ENCODE measurements around the gene MRTFB.

The MRTFB gene

DNA sequence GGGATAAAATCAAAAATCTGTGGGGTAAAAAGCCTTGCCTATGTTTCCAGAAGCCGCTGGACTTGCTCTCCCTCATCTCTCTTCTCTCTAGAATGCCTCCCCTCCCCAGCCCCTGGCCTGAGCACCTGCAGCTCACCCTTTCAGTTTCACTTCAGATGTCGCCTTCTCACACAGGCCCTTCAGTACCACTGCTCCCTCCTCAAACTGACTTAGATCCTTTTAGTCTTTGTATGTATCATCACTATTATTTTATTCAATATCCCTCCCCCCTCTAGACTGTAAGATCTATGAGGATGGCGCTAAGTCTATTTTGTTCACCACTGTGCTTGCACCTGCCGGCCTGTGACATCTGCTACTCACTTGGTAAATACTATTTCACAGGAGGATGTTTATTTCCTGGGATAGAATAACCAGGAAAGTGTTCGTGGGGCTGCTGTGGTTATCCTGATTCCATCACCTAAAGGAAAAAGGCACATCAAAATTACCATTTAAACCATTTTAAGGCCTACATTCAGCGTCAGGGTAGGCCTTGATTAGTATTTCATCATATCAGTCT lies 122.3 kb downstream of the MRTFB start:
- Histone ChIP-seq H3K27ac (replicated peaks) (no peak overlapping the region), H3K4me3 (replicated peaks; ENCODE audit: insufficient read depth, low read length) (no peak overlapping the region), H3K27me3 (ENCODE audit: insufficient read depth, poor library complexity, severe bottlenecking) (no peaks in the 10 kb centered on the region)
- TF ChIP-seq SPI1 (IDR thresholded peaks at IDR 0.05; ENCODE audit: borderline replicate concordance, low read depth) (no peak), GABPA (IDR thresholded peaks at IDR 0.05; ENCODE audit: low read depth) (no peak), POLR2AphosphoS5 (IDR thresholded peaks at IDR 0.05; ENCODE audit: low read depth) (no peak)
- TF ChIP-seq, protein P1, sequence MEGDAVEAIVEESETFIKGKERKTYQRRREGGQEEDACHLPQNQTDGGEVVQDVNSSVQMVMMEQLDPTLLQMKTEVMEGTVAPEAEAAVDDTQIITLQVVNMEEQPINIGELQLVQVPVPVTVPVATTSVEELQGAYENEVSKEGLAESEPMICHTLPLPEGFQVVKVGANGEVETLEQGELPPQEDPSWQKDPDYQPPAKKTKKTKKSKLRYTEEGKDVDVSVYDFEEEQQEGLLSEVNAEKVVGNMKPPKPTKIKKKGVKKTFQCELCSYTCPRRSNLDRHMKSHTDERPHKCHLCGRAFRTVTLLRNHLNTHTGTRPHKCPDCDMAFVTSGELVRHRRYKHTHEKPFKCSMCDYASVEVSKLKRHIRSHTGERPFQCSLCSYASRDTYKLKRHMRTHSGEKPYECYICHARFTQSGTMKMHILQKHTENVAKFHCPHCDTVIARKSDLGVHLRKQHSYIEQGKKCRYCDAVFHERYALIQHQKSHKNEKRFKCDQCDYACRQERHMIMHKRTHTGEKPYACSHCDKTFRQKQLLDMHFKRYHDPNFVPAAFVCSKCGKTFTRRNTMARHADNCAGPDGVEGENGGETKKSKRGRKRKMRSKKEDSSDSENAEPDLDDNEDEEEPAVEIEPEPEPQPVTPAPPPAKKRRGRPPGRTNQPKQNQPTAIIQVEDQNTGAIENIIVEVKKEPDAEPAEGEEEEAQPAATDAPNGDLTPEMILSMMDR (IDR thresholded peaks at IDR 0.05; ENCODE audit: insufficient read depth, low read length), result no peak
- DNase-seq (ENCODE audit: low read depth in 1 of 2, low spot score in 1 of 2), result no peak

DNA sequence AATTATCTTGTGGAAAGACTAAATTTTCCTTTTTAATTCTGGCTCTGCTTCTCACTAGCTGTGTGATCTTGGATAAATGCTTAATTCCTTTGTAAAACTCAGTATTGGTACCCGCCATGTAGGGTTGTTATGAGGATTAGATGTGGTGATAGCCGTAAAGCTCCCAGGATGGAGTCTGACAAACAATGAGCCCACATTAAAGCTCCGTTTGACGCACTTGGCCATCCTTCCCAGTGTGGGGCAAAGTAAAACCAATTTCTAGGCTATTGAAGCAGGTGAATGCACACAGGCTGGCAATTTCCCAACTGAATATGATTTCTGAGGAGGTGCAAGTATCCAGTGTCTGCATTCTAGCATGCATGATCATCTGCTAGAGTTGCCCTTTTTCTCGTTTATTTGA lies 123.6 kb downstream of the MRTFB start:
- TF ChIP-seq POLR2AphosphoS5 (IDR thresholded peaks at IDR 0.05; ENCODE audit: low read depth) (no peak), GABPA (IDR thresholded peaks at IDR 0.05; ENCODE audit: low read depth) (no peak), SPI1 (IDR thresholded peaks at IDR 0.05; ENCODE audit: borderline replicate concordance, low read depth) (no peak)
- TF ChIP-seq, protein P2, sequence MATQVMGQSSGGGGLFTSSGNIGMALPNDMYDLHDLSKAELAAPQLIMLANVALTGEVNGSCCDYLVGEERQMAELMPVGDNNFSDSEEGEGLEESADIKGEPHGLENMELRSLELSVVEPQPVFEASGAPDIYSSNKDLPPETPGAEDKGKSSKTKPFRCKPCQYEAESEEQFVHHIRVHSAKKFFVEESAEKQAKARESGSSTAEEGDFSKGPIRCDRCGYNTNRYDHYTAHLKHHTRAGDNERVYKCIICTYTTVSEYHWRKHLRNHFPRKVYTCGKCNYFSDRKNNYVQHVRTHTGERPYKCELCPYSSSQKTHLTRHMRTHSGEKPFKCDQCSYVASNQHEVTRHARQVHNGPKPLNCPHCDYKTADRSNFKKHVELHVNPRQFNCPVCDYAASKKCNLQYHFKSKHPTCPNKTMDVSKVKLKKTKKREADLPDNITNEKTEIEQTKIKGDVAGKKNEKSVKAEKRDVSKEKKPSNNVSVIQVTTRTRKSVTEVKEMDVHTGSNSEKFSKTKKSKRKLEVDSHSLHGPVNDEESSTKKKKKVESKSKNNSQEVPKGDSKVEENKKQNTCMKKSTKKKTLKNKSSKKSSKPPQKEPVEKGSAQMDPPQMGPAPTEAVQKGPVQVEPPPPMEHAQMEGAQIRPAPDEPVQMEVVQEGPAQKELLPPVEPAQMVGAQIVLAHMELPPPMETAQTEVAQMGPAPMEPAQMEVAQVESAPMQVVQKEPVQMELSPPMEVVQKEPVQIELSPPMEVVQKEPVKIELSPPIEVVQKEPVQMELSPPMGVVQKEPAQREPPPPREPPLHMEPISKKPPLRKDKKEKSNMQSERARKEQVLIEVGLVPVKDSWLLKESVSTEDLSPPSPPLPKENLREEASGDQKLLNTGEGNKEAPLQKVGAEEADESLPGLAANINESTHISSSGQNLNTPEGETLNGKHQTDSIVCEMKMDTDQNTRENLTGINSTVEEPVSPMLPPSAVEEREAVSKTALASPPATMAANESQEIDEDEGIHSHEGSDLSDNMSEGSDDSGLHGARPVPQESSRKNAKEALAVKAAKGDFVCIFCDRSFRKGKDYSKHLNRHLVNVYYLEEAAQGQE (IDR thresholded peaks at IDR 0.05; ENCODE audit: insufficient replicate concordance, low read depth), result no peak
- TF ChIP-seq, protein P1 (IDR thresholded peaks at IDR 0.05; ENCODE audit: insufficient read depth, low read length), result no peak
- Histone ChIP-seq H3K4me3 (replicated peaks; ENCODE audit: insufficient read depth, low read length) (no peak overlapping the region), H3K27ac (replicated peaks) (no peak overlapping the region), H3K27me3 (ENCODE audit: insufficient read depth, poor library complexity, severe bottlenecking) (no peaks in the 10 kb centered on the region)
- DNase-seq (ENCODE audit: low read depth in 1 of 2, low spot score in 1 of 2), result no peak

- no peak for DNase-seq (ENCODE audit: low read depth in 1 of 2, low spot score in 1 of 2)
- Histone ChIP-seq H3K27me3 (ENCODE audit: insufficient read depth, poor library complexity, severe bottlenecking) (no peaks in the 10 kb centered on the region), H3K27ac (replicated peaks) (no peak overlapping the region), H3K4me3 (replicated peaks; ENCODE audit: insufficient read depth, low read length) (no peak overlapping the region)
- TF ChIP-seq, protein P2 (IDR thresholded peaks at IDR 0.05; ENCODE audit: insufficient replicate concordance, low read depth), result no peak
- TF ChIP-seq, protein P1 (IDR thresholded peaks at IDR 0.05; ENCODE audit: insufficient read depth, low read length), result no peak
- TF ChIP-seq GABPA (IDR thresholded peaks at IDR 0.05; ENCODE audit: low read depth) (no peak), POLR2AphosphoS5 (IDR thresholded peaks at IDR 0.05; ENCODE audit: low read depth) (no peak), SPI1 (IDR thresholded peaks at IDR 0.05; ENCODE audit: borderline replicate concordance, low read depth) (no peak)
Measured at GRCh38 chr16:14196011-14196410, 124.9 kb downstream of the MRTFB start.

- Histone ChIP-seq H3K27me3 (ENCODE audit: insufficient read depth, poor library complexity, severe bottlenecking) (no peaks in the 10 kb centered on the region), H3K27ac (replicated peaks) (no peak overlapping the region), H3K4me3 (replicated peaks; ENCODE audit: insufficient read depth, low read length) (no peak overlapping the region)
- DNase-seq (ENCODE audit: low read depth in 1 of 2, low spot score in 1 of 2), result no peak
- 0 out of 2 replicates have a peak, but pooled peaks have one; percentile 9 for TF ChIP-seq SPI1 (IDR thresholded peaks at IDR 0.05; ENCODE audit: borderline replicate concordance, low read depth)
- TF ChIP-seq GABPA (IDR thresholded peaks at IDR 0.05; ENCODE audit: low read depth), result no peak
Measured at GRCh38 chr16:14196539-14196938, 125.4 kb downstream of the MRTFB start.

Measured in HL-60 (cell line).